Measurements from ENCODE around the gene ATMIN. TPM values are rescaled to one million over a fixed set of nuclear protein-coding genes. Genes with fewer than 3 reads are reported as not detected.
A peak's percentile ranks its signal among the peaks of the same experiment; 100 is the strongest.

ATMIN gene
- total RNA-seq, 1 donor from 2014 or later = 51.4 TPM

- no peak for TF ChIP-seq CTCF (conservative IDR thresholded peaks at IDR 0.05)
- Mint-ChIP-seq H3K27ac (ENCODE audit: unreplicated experiment) (no peak overlapping the region), H3K4me1 (peaks cover 13% of the 10 kb centered on the region), H3K4me3 (no peak overlapping the region), H3K9me3 (peaks cover 13% of the 10 kb centered on the region), H3K36me3 (ENCODE audit: low read depth) (peaks cover 10% of the 10 kb centered on the region), H3K27me3 (ENCODE audit: low read depth) (no peaks in the 10 kb centered on the region)
- DNase-seq (ENCODE audit: low read depth, low spot score) = no peak
These were observed 41.2 kb upstream of the ATMIN start for GRCh38 chr16:80994451-80994850.

GRCh38 chr16:80996688-80997138, 38.9 kb upstream of the ATMIN start:
- Mint-ChIP-seq H3K4me3 (no peak overlapping the region), H3K27ac (ENCODE audit: unreplicated experiment) (peak overlapping the region; percentile 12), H3K4me1 (peaks cover 13% of the 10 kb centered on the region), H3K9me3 (peaks cover 14% of the 10 kb centered on the region), H3K36me3 (ENCODE audit: low read depth) (peaks cover 13% of the 10 kb centered on the region), H3K27me3 (ENCODE audit: low read depth) (no peaks in the 10 kb centered on the region)
- DNase-seq (ENCODE audit: low read depth, low spot score) = no peak
- TF ChIP-seq CTCF (conservative IDR thresholded peaks at IDR 0.05) = no peak

GRCh38 chr16:80997139-80997798, 38.4 kb upstream of the ATMIN start:
- H3K36me3 Mint-ChIP-seq (ENCODE audit: low read depth) = peaks cover 12% of the 10 kb centered on the region
- H3K4me3 Mint-ChIP-seq = no peak overlapping the region
- no peaks in the 10 kb centered on the region for H3K27me3 Mint-ChIP-seq (ENCODE audit: low read depth)
- TF ChIP-seq CTCF (conservative IDR thresholded peaks at IDR 0.05) = no peak
- H3K9me3 Mint-ChIP-seq = peaks cover 14% of the 10 kb centered on the region
- H3K4me1 Mint-ChIP-seq = peaks cover 13% of the 10 kb centered on the region
- no peak for DNase-seq (ENCODE audit: low read depth, low spot score)
- H3K27ac Mint-ChIP-seq (ENCODE audit: unreplicated experiment) = no peak overlapping the region

- Mint-ChIP-seq H3K9me3 (peaks cover 14% of the 10 kb centered on the region), H3K27me3 (ENCODE audit: low read depth) (no peaks in the 10 kb centered on the region), H3K27ac (ENCODE audit: unreplicated experiment) (no peak overlapping the region), H3K4me3 (no peak overlapping the region), H3K36me3 (ENCODE audit: low read depth) (peaks cover 16% of the 10 kb centered on the region), H3K4me1 (peaks cover 15% of the 10 kb centered on the region)
- TF ChIP-seq CTCF (conservative IDR thresholded peaks at IDR 0.05) = no peak
- no peak for DNase-seq (ENCODE audit: low read depth, low spot score)
These were observed 37.5 kb upstream of the ATMIN start for GRCh38 chr16:80997964-80998620.

- Mint-ChIP-seq H3K4me3 (no peak overlapping the region), H3K27ac (ENCODE audit: unreplicated experiment) (no peak overlapping the region), H3K36me3 (ENCODE audit: low read depth) (peaks cover 16% of the 10 kb centered on the region), H3K9me3 (peaks cover 14% of the 10 kb centered on the region), H3K4me1 (peaks cover 24% of the 10 kb centered on the region), H3K27me3 (ENCODE audit: low read depth) (peaks cover 2% of the 10 kb centered on the region)
- TF ChIP-seq CTCF (conservative IDR thresholded peaks at IDR 0.05) = no peak
- no peak for DNase-seq (ENCODE audit: low read depth, low spot score)
These were observed 34.8 kb upstream of the ATMIN start for GRCh38 chr16:81000873-81001272.

Measured in neural crest cell (in vitro differentiated cells).